CD4-positive, alpha-beta T cell treated with Interleukin-21 for 1 hour (primary cell): ENCODE measurements around the gene SYT1.

ENCODE experiments used
- DNase-seq: peaks from one replicate; pipeline ENCODE4 v3.0.0-alpha.2; 2020

The SYT1 gene

DNA sequence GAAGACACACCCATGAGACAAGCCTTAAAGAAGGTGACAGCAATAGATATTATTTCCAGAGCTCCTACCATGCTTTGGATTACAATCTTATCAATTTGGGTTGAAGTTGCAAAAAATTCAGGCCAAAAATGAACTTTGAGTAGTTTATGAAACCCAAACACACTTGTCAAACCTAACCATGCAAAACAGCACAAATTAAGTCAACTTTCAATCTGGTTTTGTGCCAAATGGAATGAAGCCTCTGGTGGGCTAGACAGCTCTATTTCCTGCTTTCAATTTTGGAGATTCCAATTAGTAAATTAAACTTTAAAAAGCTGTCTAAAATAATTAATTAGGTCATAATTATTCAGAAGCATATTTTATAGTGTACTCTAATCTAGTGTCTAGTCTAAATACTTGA lies 203.4 kb downstream of the SYT1 start:
- no peak for DNase-seq

DNA sequence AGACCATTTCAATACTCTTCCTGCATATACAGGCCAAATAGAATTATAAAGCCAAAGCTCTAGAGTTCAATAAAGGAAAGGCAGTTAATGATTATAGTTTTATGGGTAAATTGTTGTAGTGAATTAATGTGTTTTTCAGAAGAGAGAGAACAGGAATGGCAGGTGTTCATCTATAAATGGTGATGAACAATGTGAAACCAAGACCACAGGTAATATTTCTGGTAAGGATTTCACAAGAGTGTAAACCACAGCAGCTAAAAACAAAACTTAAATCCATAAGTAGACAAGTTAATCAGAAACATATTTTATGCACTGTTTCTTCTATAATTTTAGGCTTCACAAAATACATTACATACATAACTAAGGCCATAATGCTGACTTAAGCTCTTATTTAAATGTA lies 204.4 kb downstream of the SYT1 start:
- DNase-seq, result no peak

DNA sequence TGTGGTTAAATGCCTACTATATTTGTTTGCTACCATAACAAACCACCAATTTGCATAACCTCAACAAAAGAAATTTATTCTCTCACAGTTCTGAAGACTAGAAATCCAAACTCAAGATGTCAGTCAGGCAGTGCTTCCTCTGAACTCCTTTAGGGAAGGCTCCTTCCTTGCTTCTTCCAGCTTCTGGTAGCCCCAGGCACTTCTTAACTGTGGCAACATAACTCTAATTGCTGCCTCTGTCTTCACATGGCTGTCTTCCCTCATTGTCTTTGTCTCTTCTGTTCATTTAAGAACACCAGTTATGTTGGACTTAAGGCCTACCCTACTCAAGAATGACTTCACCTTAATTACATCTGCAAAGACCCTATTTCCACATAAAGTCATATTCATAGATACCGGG lies 206.9 kb downstream of the SYT1 start:
- no peak for DNase-seq

DNA sequence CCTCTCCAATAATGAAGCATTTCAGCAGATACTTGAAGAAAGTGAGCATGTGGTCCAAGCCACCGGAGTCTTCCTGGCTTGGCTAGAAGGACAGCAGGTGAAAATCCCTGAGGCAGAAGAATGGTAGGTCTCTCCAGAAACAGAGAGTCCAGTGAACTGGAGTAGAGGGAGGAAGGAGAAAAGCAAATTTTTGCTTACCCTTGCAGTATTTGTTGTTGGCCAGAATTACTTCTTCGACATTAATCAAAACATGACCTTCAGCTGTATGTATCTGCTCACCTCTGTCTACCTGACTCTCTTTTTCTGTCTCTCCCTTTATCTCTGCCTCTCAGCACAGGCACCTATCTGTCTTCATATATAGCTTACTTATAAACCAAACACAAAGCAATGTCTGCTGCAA lies 208.9 kb downstream of the SYT1 start:
- DNase-seq, result no peak

DNA sequence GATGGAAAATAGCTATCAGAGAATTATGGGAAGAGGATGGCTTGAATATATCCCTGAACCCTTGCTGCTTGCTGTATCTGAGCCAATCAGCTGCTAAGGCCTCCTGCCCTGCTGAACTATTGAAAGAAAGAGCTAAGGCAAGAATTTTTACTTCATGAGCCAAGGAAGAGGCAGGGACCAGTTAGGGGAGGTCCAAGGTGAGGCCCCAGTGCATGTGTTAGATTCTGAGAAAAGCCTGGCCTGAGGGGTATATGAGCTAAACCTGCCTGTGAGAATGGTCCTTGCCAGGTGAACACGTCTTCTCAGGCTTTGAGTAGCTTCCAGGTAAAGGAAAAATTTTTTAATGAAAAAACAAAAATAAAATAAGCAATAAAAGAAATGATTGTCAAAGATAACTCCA lies 218.0 kb downstream of the SYT1 start:
- no peak for DNase-seq

DNA sequence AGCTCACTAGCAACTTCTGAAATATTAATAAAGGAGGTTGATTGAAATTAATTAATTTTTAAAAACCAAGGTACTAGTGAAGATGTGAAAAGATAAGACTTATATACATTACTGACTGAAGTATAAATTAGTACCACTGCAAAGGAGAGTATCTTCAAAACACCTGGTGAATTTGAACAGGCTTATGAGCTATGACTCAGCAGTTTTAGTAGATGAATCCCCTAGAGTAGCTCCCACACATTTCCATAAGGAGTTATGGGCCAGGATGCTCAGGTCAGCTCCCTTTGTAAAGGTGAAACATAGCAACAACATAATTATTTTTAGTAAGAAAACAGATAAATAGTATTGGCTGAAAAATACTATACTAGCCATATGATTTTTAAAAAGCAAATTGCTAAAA lies 218.6 kb downstream of the SYT1 start:
- no peak for DNase-seq

DNA sequence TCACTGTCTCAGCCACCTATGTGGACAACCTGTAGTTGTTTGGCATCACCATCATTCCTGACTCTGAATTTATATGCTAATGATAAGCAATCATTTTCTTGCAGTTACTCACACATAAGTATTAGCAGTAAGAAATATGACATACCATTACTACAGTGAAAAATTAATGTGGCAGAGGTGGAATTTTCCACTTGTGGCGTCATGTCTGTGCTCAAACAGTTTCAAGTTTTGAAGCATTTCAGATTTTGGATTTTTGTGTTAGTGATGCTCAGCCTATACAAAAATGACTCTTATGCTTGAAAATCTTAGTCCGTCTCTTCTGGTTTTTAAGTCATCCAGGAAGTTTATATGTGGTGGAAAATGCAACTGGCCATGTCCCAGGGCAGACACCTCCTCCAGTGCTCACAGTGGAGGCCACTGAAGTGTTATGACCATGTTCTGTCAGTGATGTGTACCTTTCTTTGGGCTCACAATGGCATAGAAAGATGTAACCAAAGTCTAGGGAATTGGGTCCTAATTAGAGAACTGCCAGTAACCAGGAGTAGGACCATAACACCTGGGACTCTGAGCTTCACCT lies 220.6 kb downstream of the SYT1 start:
- no peak for DNase-seq

DNA sequence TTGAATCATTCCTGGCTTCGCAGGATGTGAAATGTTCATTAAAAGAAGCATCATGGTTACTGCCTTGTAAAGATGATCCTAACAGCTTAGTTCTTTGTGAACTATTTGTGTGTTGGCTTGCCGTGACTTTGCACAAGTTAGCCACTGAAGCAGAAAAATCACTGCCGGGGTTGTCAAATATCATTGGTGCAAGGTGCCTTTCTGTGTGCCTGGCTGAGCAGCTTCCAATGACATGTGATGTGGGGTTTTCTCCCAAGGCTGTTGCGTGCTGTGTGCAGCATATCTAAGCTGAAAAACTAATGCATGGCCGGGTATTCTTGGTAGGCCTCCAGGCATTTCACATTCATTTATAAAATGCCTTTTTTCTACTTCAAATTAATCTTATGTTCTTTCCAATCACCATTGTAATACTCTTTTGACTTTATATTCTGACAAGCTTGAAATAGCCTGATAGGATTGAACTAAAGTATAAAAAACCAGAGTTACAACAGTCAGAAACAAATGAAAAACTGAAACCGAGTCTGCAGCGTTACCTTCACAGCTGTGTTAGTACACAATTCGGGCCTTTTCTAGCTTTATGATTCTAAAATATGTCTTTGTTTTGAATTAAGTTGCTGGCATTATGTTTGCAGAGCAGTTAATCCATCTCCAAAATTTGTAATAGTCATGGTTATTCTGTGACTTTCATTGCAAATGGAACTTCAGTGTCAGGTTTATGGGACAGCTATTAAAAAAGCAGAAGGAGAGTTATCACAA lies 222.1 kb downstream of the SYT1 start:
- DNase-seq, result no peak

DNA sequence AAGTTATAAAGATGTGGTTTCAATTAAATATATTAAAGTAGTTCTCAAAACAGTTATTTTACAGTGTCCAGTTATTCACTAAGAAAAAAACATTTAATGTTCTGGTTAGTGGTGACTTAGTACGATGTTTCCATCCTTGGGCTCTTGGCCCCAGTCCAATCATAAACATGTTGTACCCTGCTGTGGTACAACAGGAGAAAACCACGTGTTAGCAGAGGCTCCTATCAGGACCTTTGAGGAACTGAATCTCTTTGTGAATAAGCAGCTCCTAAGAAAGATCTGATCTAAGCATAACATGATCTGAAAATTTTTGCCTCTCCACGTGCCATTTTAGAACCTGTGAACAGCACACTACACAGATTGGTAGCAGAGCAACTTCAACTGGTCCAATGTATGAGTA lies 234.0 kb downstream of the SYT1 start:
- no peak for DNase-seq

DNA sequence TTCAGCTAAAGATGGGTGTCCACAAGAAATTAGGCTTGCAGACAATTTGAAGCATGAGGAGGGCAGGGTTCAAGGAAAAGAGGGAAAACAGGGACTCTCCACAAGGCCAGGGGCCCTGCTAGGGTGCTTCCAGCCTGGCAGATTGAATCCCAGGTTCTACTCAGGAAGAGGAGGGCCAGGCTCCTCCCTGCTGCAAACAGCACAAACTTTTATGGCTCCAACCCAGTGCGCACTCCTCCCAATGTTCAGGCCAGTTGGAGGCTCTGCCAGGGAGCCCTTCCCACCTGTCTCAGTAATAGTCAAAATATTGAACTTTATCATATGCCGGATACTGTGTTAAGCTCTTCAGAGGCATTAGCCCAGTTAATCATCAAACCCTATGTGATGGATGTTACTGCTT lies 244.4 kb downstream of the SYT1 start:
- no peak for DNase-seq

DNA sequence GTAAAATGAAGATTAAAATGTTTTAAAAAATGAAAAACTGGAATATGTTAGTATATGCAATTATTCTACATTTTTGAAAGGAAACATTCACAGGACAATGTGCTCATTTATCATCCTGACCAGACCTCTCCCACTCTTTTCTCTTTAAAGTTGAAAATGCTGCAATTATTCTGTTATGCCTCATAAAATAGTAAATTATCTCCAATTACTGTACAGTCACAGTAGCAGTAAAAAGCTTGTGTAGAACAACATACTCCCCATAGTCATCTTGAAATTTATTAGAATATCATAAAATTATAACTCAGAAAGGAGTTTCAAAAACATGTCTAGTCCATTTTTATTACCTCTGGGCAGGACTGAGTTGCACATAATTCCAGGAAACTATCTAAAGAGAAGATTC lies 250.3 kb downstream of the SYT1 start:
- DNase-seq, result no peak

DNA sequence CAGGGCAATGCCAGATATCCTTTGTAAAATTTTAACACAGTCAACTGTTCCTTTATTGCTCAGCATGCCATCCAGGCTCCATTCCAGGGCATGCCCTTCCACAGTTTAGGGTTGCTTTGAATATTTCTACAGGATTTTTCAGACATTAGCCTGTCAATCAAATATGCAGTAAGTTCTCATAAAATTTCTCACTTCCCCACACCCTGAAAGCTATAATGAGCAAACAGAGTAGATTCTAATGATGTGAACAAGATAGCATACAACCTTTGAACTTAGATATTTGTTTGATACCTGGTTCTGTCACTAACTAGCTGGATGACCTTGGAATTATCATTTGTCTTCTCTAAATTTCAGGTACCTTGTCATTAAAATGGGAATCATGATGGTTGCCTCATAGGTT lies 251.2 kb downstream of the SYT1 start:
- no peak for DNase-seq

DNA sequence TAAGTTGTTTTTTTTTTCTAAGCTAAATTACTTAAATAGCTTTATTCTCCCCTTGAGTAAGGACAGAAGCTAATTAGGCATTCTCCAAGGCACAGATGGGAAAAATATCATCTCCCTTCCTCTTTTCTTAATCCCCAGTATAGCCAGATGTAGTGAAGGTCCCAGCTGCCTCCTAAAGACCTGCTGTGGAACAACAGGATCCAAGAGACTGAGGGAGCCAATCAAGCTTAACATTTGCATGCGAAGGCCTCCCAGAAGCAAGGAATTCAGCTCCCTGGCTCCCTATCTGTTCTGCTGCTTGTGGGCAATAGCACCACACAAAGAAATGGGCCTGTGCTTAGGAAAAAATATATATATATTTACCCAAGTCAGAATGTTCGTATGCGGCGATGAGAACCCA lies 255.2 kb downstream of the SYT1 start:
- DNase-seq, result no peak

DNA sequence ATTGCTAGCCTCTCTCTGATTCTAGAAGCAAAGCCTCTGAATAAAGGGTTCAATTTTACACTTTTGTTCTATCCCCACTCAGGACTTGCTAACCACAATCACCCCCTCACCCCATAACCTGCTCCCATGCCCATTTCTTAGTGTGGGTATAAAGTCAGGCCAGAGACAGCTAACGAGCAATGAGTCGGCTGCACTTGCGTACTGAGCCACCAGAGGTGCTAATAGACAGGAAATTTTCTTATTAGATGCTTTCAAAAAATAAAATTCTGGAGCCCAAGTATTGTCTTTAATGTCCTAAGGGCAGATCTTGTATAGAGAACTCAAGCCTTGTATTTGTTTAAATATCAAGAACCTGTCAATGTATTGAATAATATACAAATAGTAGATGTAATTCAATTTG lies 256.9 kb downstream of the SYT1 start:
- no peak for DNase-seq

DNA sequence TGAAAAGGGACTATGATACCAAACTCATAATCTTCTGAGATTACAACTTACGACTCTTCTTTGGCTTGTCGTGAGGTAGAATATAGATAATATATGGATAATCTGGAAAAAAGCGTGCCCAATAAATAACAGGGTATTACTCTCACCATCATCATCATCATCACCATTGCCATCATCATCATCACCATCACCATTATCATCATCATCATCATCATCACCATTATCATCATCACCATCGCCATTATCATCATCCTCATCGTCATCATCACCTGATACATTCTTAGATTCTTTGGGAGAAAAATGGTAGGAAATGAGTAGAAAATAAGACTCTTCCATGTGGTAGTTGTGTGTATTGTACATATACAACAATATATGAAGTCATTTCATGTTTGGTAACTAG lies 259.8 kb downstream of the SYT1 start:
- no peak for DNase-seq

DNA sequence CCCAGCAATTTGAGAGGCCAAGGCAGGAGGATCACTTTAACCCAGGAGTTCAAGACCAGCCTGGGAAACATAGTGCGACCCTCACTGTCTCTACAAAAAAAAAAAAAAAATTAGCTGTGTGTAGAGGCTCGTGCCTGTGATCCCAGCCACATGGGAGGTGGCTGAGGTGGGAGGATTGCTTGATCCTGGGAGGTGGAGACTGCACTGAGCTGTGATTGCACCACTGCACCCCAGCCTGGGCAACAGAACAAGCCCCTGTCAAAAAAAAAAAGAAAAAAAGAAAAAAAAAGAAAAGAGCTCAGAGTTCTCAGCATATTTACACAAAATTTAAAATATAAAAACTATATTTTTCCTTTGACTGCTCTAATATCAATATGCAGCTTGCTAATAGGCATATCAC lies 260.8 kb downstream of the SYT1 start:
- no peak for DNase-seq

DNA sequence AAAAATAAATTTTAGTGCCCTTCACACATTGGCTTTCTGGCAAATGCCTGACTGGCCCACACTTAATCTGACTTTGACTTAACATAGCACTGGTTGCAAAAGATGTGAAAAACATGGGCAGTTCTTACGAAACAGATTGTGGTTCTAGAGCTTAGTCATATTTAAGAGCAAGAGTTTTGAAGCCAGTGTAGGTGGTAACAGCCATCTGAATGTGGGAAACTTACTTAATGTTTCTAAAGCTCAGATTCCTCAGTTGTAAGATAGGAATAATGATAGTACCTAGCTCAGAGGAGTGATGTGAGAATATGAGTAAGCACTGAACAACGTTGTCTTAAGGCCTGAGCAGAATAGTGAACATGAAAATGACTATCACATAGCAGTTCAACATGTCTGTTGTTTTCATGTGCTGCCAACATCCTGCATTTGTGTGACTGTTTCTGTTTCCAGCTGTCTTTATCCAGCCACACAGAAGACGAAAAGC lies 262.7 kb downstream of the SYT1 start:
- DNase-seq, result no peak

DNA sequence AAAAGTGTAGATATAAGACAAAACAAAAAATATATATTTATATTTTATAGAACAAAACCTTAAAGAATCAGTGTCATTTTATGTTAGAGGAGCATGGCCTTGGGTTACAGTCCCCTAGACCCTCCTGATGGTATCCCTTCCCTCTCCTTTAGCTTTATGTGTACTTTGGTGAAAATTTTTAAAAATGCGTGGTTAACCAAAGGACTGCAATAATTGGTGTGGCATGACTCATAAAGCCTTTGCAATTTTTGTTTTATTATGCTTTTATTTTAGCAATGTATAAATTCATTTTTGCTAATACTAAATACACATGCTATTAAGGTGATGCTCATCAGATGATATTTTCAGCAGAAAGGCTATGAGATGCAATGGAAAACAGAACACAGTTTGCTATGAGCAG lies 264.4 kb downstream of the SYT1 start:
- no peak for DNase-seq

DNA sequence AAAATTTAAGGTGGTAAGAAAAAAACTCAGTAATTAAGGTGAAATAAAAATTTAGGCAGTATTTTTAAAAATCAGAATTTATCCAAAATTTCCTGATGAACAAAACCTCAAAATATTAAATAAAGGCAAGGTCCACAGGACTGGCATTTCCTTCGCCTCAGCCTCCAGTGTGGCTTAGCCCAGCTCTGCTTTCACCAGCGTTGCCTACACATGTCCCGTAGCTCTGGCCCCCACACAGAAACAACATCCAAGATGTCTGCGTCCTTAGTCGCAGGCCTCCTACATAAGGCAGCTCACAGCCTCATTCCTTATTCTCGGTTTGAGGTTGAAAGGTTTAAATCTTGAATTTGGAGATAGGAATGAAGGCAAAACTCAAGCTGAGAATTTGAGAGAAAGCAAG lies 274.3 kb downstream of the SYT1 start:
- no peak for DNase-seq

DNA sequence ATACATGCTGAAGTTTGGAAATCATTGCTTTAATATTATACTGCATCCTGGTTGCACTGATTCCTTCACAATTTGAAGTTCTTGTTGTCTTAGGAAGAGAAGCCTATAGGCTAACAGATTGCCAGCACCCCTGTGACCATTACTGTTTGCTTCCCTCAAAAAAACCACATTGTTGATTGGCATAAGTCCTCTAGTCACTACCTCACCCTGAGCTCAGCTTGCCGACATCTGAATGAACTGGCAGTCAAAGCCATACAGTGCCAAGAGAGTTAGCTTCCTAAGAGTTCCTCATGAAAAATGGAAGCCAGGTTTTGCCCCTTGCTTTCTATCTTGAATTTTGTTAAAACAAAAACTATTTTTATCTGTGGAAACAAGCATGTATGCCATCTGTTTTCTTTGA lies 276.1 kb downstream of the SYT1 start:
- no peak for DNase-seq

DNA sequence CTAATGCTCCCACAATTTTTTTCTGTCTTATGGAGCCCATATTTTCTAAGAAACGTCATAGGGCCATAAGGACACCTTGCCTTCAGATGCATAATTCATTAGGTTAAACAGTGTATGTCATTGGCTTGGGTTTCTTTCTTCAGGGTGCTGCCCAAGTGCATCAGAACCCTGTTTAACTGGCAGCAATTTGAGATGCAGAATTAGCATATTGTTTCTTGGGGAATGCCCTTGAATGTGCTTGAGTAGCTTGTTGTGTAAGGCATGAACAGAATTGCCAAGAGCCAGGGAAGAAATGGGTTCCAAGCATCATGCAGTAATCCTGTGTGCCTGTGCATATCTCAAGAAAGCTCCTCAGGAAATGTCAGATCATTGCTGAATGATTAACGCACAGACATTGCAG lies 277.2 kb downstream of the SYT1 start:
- no peak for DNase-seq

DNA sequence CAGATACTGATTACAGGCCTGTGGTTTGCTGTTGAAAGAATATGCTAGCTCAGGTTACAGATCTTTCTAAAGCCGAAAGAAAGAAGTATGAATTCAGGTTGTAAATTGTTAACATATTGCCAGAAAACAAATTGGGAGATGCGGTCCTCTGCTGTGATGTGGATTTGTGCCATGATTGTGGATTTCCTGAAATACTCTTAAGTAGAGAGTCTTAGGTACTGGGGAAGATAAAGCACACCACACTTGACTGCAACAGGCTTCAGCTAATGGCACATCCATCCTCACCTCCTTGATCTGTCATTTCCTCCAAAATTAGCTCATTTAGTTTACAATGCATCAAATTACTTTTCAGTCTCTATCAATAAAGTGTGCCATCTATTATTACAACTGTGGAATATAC lies 279.2 kb downstream of the SYT1 start:
- DNase-seq, result no peak

DNA sequence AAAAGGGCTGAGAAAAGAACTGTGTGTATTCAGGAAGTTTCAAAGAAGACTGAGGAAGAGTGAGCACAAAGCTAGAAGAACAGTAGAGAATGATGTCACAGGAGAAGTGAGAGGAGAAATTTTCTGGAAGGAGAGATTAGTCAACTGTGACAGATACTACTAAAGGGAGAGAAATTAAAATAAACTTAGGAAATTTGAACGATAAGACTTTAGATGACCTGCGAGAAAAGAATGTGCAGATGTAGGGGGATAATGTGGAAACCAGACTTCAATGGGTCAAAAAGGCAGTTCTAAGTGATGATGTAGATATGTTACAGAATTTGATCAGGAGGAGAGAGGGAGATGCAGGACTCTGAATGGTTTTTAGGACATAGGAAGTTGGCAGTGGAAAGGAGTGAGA lies 287.4 kb downstream of the SYT1 start:
- no peak for DNase-seq

DNA sequence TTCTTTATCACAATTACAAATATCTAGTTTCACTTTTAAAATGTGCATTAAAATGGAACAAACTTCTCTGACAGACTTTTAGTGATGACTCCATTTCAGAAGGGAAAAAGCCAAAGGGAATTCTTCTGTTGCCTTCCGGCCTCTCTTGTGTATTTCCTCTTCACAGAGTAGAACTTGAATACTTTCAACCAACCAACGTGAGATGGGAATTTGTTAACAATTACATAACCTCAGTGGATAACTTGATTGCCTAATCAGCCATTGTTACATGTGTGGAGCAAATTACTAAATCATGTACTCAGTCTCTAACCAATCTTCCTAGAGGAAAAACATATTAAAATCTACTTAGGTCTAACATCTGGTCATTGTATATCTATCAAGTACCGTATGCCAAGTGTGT lies 291.1 kb downstream of the SYT1 start:
- DNase-seq, result no peak

DNA sequence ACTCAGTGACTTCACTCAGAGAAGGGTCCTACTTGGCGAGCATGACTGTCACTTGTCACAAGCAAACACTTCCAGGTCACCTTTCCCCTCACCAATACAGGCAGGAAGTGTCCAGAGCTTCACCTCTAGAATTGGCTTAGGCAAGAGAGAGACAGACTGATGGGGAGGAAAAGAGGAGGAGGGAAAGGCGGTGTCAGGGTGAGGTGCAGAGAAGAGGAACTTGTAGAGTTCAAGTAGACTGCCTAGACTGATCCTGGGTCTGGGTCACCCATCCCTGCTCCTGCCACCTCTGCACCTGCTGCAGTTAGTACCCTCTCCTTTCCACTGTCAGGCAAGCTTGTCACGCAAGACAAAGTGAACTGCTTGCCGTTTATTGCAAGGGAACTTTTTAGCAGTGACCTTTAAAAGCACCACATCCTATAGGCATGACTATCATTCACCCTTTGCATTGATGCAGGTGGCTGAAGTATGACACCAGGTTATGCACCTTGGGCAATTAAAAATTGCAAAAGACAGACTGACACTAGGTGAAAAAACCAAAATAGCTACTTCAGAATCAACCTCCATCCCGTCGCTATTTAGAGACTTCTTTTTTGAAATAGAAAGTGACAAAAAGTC lies 292.4 kb downstream of the SYT1 start:
- no peak for DNase-seq
